Heart left ventricle (tissue), 13 donors: Measurements from ENCODE around the gene ARMC5.

ENCODE experiments used
- CTCF ChIP-seq, 12 donors: fragments of 200-600 bp; sonication (generic) in 4 of 12; IDR thresholded peaks; one replicate each; pipeline versions ENCODE4 v1.5.0 to v1.8.0; 2018 to 2022; ENCODE audit warnings: antibody characterized with exemption in 12 of 12, mild to moderate bottlenecking in 5 of 12
- POLR2A ChIP-seq, 2 donors: fragments of 450-650 bp; IDR thresholded peaks; one replicate each; pipeline ENCODE4 v1.6.1; 2017; ENCODE audit warnings: antibody characterized with exemption in 2 of 2, mild to moderate bottlenecking in 2 of 2, moderate library complexity in 2 of 2
- donor health status: ischemic (EF 13 %, LVEDD 7.1; RV severe dilation, severe dysfunction).
- donor health status: DM: no; HTN: yes; CAD: no.
- donor health status: DM: no; HTN: no; CAD: no.
- donor health status: ischemic (EF 25% LVEDD 6.9; RV normal size, moderate dysfunction).
- donor health status: ischemic (EF 25% LVEDD 5.7; RV mildly dilated, moderate dysfunction).
- donor health status: ischemic (EF 35%, LVEDD 5.7; RV mildly dilated, moderate dysfunction).
- donor health status: nonischemic (EF 11% LVEDD 7.7; RV severe dilation, severe dysfunction).
- donor health status: DM: yes; HTN: yes; CAD: no.
- donor health status: PGD.
- donor health status: ischemic (EF 29% LVEDD 5.4; RV normal size, mild dysfunction).
- donor health status: nonischemic (EF 23%, LVEDD 6.1; RV moderate dilation, normal function).

DNA sequence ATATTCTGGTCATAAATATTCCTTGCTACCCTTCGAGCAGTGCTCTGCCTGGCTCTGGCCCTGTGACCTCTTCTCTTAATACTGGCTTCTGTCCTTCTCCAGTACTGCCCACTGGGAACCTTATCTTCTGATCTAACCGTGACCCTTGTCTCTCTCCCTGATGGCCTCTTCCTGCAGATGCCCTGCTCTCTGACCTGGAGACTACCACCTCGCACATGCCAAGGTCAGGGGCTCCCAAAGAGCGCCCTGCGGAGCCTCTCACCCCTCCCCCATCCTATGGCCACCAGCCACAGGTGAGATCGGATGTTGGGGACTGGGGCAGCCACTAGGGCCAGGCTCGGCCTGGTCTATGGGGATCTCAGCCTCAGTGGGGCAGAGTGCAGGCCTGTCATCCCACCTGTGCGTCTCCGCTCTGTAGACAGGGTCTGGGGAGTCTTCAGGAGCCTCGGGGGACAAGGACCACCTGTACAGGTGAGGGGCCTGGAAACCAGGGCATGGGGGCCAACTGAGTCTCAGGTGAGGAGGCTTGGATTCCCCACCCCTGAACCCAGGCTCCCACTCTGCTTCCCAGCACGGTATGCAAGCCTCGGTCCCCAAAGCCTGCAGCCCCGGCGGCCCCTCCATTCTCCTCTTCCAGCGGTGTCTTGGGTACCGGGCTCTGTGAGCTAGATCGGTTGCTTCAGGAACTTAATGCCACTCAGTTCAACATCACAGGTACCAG lies 14.1 kb downstream of the ARMC5 start:
- TF ChIP-seq CTCF (IDR thresholded peaks at IDR 0.05) (no peak), POLR2A (IDR thresholded peaks at IDR 0.05) (no peak)
